ENCODE measurements around the gene PVR. TPM values are rescaled to one million over a fixed set of nuclear protein-coding genes. Genes with fewer than 3 reads are reported as not detected.

PVR gene
- polyA plus RNA-seq, 1 of the 3 experiments (the other 2 are of a cell fraction) = 90.8 TPM

DNA sequence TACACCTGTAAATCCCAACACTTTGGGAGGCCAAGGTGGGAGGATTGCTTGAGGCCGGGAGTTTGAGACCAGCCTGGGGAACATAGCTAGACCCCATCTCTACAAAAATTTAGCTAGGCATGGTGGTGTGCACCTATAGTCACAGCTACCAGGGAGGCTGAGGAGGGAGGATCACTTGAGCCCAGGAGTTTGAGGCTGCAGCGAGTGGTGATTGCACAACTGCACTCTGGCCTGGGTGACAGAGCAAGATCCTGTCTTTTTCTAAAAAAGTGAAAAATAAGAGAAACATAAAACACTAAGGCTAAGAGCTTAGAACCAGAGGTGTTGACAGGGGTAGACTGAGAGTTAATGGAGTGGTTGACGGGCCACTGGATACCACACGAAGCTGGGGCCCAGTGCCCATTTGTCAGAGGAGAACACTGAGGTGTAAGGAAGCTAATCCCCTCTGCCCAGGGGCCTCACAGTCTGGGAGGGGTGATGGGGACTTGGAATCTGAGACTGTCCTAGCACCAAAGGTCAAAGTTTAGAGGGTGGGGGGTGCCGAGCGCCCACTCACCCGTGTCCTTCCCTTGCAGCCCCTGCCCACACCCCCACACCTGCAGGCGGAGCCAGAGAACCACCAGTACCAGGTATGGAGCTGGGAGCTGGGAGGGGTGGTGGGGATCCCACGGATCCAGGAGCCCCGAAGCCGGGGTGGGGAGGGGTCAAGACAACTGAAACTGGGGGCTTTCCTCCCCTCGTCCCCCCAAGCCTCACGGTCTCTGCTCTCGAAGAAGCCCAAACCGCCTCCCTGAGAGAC is 38.5 kb downstream of the PVR start:
- Histone ChIP-seq H3K27ac (ENCODE audit: low read depth in 2 of 2, low read length in 1 of 2) (no peak overlapping the region), H2AFZ (ENCODE audit: low read depth) (no peak overlapping the region), H3K4me3 (ENCODE audit: low read depth in 2 of 2, low read length in 1 of 2) (no peak overlapping the region), H3K79me2 (ENCODE audit: insufficient read depth) (no peaks in the 10 kb centered on the region), H3K9me3 (no peaks in the 10 kb centered on the region), H3K4me2 (no peak overlapping the region), H3K27me3 (ENCODE audit: insufficient read depth) (no peaks in the 10 kb centered on the region), H3K36me3 (replicated peaks in 1 of 2; ENCODE audit: control insufficient read depth in 1 of 2, insufficient read depth in 2 of 2, low read length in 1 of 2) (no peaks in the 10 kb centered on the region), H3K9ac (no peak overlapping the region), H3F3A (replicated peaks; ENCODE audit: insufficient read depth) (peaks cover 41% of the 10 kb centered on the region), H3K9me2 (no peaks in the 10 kb centered on the region), H3K4me1 (ENCODE audit: control insufficient read depth in 1 of 2, insufficient read depth in 2 of 2, low read depth in 1 of 2, low read length in 1 of 2) (peaks cover 0 to 6% of the 10 kb centered on the region in 2 experiments; a peak in 1 of 4 replicates), H4K20me1 (ENCODE audit: insufficient read depth) (no peaks in the 10 kb centered on the region)
- ChIA-PET CTCF (interaction anchor here (0.6 to 2.8 kb wide), 4 partner anchors 24 to 157 kb away, joined by 3 to 10 read pairs (median 8); no protein-coding TSS in a partner anchor), POLR2A (no interaction called here)
- WGBS (ENCODE audit: low lambda C conversion rate) = 90% methylated on average over 8 of the region's 15 CpGs
- TF ChIP-seq FOXJ3 (CRISPR knock-in tag; IDR thresholded peaks at IDR 0.05) = no peak
- DNase-seq = no peak

DNA sequence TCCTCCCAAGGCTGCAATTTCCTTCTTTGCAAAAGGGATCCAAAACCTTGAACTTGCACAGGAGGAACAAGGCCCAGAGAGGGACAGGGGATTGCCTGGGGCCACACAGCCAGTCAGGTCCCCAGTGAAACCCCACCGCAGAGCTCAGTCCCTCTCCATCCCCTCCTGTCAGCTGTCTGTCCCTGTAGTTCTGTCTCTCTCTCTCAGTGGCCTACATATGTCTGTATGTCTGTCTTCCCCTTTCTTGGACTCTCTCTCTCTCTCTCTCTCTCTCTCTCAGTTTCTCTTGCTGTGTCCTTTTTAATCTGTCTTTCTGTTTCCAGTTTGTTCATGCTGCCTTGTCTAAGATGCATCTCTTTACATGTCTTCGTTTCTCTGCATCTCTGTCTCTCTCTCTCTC is 39.1 kb downstream of the PVR start:
- Histone ChIP-seq H3K27ac (ENCODE audit: low read depth in 2 of 2, low read length in 1 of 2) (no peak overlapping the region), H3K36me3 (replicated peaks in 1 of 2; ENCODE audit: control insufficient read depth in 1 of 2, insufficient read depth in 2 of 2, low read length in 1 of 2) (no peaks in the 10 kb centered on the region), H3K9ac (no peak overlapping the region), H3K4me2 (no peak overlapping the region), H2AFZ (ENCODE audit: low read depth) (no peak overlapping the region), H3F3A (replicated peaks; ENCODE audit: insufficient read depth) (peaks cover 35% of the 10 kb centered on the region), H4K20me1 (ENCODE audit: insufficient read depth) (no peaks in the 10 kb centered on the region), H3K9me3 (no peaks in the 10 kb centered on the region), H3K4me1 (ENCODE audit: control insufficient read depth in 1 of 2, insufficient read depth in 2 of 2, low read depth in 1 of 2, low read length in 1 of 2) (peaks cover 0 to 6% of the 10 kb centered on the region in 2 experiments; a peak in 1 of 4 replicates), H3K9me2 (no peaks in the 10 kb centered on the region), H3K4me3 (ENCODE audit: low read depth in 2 of 2, low read length in 1 of 2) (no peak overlapping the region), H3K27me3 (ENCODE audit: insufficient read depth) (no peaks in the 10 kb centered on the region), H3K79me2 (ENCODE audit: insufficient read depth) (no peaks in the 10 kb centered on the region)
- DNase-seq = no peak
- POLR2A ChIA-PET = no interaction called here
- 81% methylated on average over 2 of the region's 2 CpGs for whole genome bisulfite sequencing (ENCODE audit: low lambda C conversion rate)
- TF ChIP-seq TEAD4 (IDR thresholded peaks at IDR 0.05; ENCODE audit: borderline replicate concordance, insufficient read depth) (no peak), GABPA (IDR thresholded peaks at IDR 0.05; ENCODE audit: low read depth) (no peak), RFX5 (IDR thresholded peaks at IDR 0.05; ENCODE audit: low read length) (no peak), EZH2phosphoT487 (IDR thresholded peaks at IDR 0.05; ENCODE audit: borderline replicate concordance, low read depth) (no peak)
- CTCF ChIA-PET = interaction anchor here (0.6 to 2.8 kb wide), 5 partner anchors 25 to 156 kb away, joined by 3 to 10 read pairs (median 5); no protein-coding TSS in a partner anchor

DNA sequence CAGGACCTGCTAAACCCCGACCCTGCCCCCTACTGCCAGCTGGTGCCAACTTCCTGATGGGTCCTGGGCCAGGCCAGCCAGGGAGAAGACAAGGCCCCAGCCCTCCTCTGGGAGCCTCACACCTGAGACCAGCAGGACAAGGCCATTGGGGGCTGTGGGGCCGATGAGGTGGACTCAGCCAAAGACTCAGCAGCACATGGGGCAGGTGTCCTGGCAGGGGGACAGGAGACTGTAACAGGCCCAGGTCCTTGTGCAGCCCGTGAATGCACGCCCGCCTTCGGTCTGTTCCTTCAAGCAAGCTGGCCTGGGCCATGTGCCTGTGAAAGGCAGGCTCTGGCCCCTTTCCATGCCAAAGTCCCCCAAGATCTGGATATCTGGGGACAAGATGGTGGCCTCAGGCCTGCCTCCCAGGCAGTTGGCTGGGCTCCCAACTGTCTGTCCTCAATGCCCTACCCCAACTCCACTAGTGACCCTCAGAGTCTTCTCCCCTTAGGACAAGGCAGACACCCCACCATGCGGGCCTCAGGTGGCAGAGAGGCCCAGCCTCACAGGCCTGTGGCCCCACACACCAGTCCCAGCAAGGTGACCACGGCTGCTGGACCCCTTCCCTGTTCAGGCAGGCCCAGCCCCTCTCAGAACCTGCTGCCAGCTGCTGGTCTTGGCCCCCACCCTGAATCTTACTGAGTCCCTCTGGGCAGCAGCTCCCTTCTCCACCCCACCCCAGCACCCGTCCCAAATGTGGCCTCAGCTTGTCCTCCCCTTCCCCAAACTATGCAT is 39.9 kb downstream of the PVR start:
- Histone ChIP-seq H3K9ac (no peak overlapping the region), H3K27ac (ENCODE audit: low read depth in 2 of 2, low read length in 1 of 2) (peak overlapping the region in 1 of 2 experiments; percentile 92; a peak in 1 of 4 replicates), H3K27me3 (ENCODE audit: insufficient read depth) (no peaks in the 10 kb centered on the region), H2AFZ (ENCODE audit: low read depth) (no peak overlapping the region), H3K9me2 (no peaks in the 10 kb centered on the region), H3K9me3 (no peaks in the 10 kb centered on the region), H4K20me1 (ENCODE audit: insufficient read depth) (no peaks in the 10 kb centered on the region), H3K4me3 (ENCODE audit: low read depth in 2 of 2, low read length in 1 of 2) (no peak overlapping the region), H3K4me1 (ENCODE audit: control insufficient read depth in 1 of 2, insufficient read depth in 2 of 2, low read depth in 1 of 2, low read length in 1 of 2) (peaks cover 0 to 6% of the 10 kb centered on the region in 2 experiments; a peak in 1 of 4 replicates), H3F3A (replicated peaks; ENCODE audit: insufficient read depth) (peaks cover 29% of the 10 kb centered on the region), H3K79me2 (ENCODE audit: insufficient read depth) (no peaks in the 10 kb centered on the region), H3K36me3 (replicated peaks in 1 of 2; ENCODE audit: control insufficient read depth in 1 of 2, insufficient read depth in 2 of 2, low read length in 1 of 2) (no peaks in the 10 kb centered on the region), H3K4me2 (no peak overlapping the region)
- WGBS (ENCODE audit: low lambda C conversion rate) = 89% methylated on average over 6 of the region's 9 CpGs
- ChIA-PET CTCF (interaction anchor here (1.1 to 2.8 kb wide), 3 partner anchors 40 to 113 kb away, joined by 3 to 10 read pairs (median 5); no protein-coding TSS in a partner anchor), POLR2A (no interaction called here)
- DNase-seq = no peak
- TF ChIP-seq GATA2 (CRISPR knock-in tag; IDR thresholded peaks at IDR 0.05) (no peak), ELF1 (IDR thresholded peaks at IDR 0.05) (no peak), YY1 (IDR thresholded peaks at IDR 0.05; ENCODE audit: low read depth) (no peak), RAD21 (IDR thresholded peaks at IDR 0.05; ENCODE audit: low read length) (no peak), FOXJ3 (CRISPR knock-in tag; IDR thresholded peaks at IDR 0.05) (no peak), EZH2phosphoT487 (IDR thresholded peaks at IDR 0.05; ENCODE audit: borderline replicate concordance, low read depth) (no peak), NRF1 (IDR thresholded peaks at IDR 0.05; ENCODE audit: low read depth, low read length) (no peak), POLR2AphosphoS5 (IDR thresholded peaks at IDR 0.05; ENCODE audit: low read depth, low read length) (no peak), SIN3A (IDR thresholded peaks at IDR 0.05; ENCODE audit: borderline replicate concordance, low read depth, low read length) (no peak), RCOR1 (IDR thresholded peaks at IDR 0.05; ENCODE audit: low read length) (no peak), RFX5 (IDR thresholded peaks at IDR 0.05; ENCODE audit: low read length) (no peak), TCF12 (IDR thresholded peaks at IDR 0.05) (no peak), MEF2A (IDR thresholded peaks at IDR 0.05; ENCODE audit: borderline replicate concordance, low read depth) (no peak), FOXM1 (IDR thresholded peaks at IDR 0.05; ENCODE audit: low read depth) (no peak)
- TF ChIP-seq, protein P1, sequence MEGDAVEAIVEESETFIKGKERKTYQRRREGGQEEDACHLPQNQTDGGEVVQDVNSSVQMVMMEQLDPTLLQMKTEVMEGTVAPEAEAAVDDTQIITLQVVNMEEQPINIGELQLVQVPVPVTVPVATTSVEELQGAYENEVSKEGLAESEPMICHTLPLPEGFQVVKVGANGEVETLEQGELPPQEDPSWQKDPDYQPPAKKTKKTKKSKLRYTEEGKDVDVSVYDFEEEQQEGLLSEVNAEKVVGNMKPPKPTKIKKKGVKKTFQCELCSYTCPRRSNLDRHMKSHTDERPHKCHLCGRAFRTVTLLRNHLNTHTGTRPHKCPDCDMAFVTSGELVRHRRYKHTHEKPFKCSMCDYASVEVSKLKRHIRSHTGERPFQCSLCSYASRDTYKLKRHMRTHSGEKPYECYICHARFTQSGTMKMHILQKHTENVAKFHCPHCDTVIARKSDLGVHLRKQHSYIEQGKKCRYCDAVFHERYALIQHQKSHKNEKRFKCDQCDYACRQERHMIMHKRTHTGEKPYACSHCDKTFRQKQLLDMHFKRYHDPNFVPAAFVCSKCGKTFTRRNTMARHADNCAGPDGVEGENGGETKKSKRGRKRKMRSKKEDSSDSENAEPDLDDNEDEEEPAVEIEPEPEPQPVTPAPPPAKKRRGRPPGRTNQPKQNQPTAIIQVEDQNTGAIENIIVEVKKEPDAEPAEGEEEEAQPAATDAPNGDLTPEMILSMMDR (IDR thresholded peaks at IDR 0.05) = no peak
- TF ChIP-seq, protein P2, sequence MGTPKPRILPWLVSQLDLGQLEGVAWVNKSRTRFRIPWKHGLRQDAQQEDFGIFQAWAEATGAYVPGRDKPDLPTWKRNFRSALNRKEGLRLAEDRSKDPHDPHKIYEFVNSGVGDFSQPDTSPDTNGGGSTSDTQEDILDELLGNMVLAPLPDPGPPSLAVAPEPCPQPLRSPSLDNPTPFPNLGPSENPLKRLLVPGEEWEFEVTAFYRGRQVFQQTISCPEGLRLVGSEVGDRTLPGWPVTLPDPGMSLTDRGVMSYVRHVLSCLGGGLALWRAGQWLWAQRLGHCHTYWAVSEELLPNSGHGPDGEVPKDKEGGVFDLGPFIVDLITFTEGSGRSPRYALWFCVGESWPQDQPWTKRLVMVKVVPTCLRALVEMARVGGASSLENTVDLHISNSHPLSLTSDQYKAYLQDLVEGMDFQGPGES (IDR thresholded peaks at IDR 0.05; ENCODE audit: low read depth, low read length) = no peak

Measured in SK-N-SH (cell line).